NCI-H524 (cell line): ENCODE measurements around the gene EGF.

ENCODE experiments used
- DNase-seq, 2 experiments: peaks; one replicate each; lab custom pipeline; 2025; lab: John Stamatoyannopoulos, UW

EGF gene

GRCh38 chr4:109996526-109996925 is 83.8 kb downstream of the EGF start:
- no peak for DNase-seq

- DNase-seq, result peak; percentile 14 to 49
Observed at GRCh38 chr4:109998867-109999584, 86.3 kb downstream of the EGF start.

GRCh38 chr4:109999585-109999912 is 86.9 kb downstream of the EGF start:
- DNase-seq, result peak in 1 of 2 experiments; percentile 14

GRCh38 chr4:110002326-110002725 is 89.6 kb downstream of the EGF start:
- DNase-seq, result no peak

GRCh38 chr4:110003401-110004187 is 90.9 kb downstream of the EGF start:
- no peak for DNase-seq

- DNase-seq, result no peak
Observed at GRCh38 chr4:110004556-110004955, 91.9 kb downstream of the EGF start.

GRCh38 chr4:110005461-110006056 is 92.9 kb downstream of the EGF start:
- peak; percentile 7 to 29 for DNase-seq

- DNase-seq, result no peak
Observed at GRCh38 chr4:110007217-110007616, 94.5 kb downstream of the EGF start.

- DNase-seq, result no peak
Observed at GRCh38 chr4:110008540-110008939, 95.9 kb downstream of the EGF start.

- no peak for DNase-seq
Observed at GRCh38 chr4:110009550-110009949, 96.9 kb downstream of the EGF start.

- no peak for DNase-seq
Observed at GRCh38 chr4:110010797-110011196, 98.1 kb downstream of the EGF start.

- DNase-seq, result no peak
Observed at GRCh38 chr4:110012917-110013316, 100.2 kb downstream of the EGF start.

- no peak for DNase-seq
Observed at GRCh38 chr4:110014233-110014632, 101.5 kb downstream of the EGF start.

- no peak for DNase-seq
Observed at GRCh38 chr4:110019153-110019552, 106.5 kb downstream of the EGF start.

GRCh38 chr4:110020139-110020538 is 107.5 kb downstream of the EGF start:
- no peak for DNase-seq

GRCh38 chr4:110020646-110021443 is 108.2 kb downstream of the EGF start:
- DNase-seq, result no peak

- DNase-seq, result no peak
Observed at GRCh38 chr4:110022457-110022856, 109.8 kb downstream of the EGF start.

- DNase-seq, result no peak
Observed at GRCh38 chr4:110025056-110025455, 112.4 kb downstream of the EGF start.

- DNase-seq, result no peak
Observed at GRCh38 chr4:110025718-110026117, 113.0 kb downstream of the EGF start.

- DNase-seq, result no peak
Observed at GRCh38 chr4:110032603-110033002, 119.9 kb downstream of the EGF start.

- DNase-seq, result no peak
Observed at GRCh38 chr4:110033355-110034025, 120.8 kb downstream of the EGF start.

- DNase-seq, result no peak
Observed at GRCh38 chr4:110034026-110034393, 121.3 kb downstream of the EGF start.
